Smooth muscle cell of the coronary artery (primary cell): ENCODE measurements around the gene GPX8. TPM values are rescaled to one million over a fixed set of nuclear protein-coding genes. Genes with fewer than 3 reads are reported as not detected.

ENCODE experiments used
- total RNA-seq: library from RNA; depleted of rRNA; stranded (reverse); fragments of >200 nt; gene quantifications from 2 replicates; pipeline ENCODE4 v1.2.3, GENCODE V29; 2014; ENCODE audit warnings: low replicate concordance

Gene GPX8
- 48.9 and 81.6 TPM in 2 replicates for total RNA-seq

GRCh38 chr5:55159763-55160492 is at the start of gene GPX8:
Gene GPX8, plus strand, starts transcription at chr5:55160171. Its CDS starts 22 bp downstream, at chr5:55160193.

GRCh38 chr5:55172937-55173686 is 13.1 kb downstream of the GPX8 start, which contains the start of gene CDC20B:
Gene CDC20B, minus strand, starts transcription at chr5:55173177. Its CDS starts 177 bp downstream, at chr5:55173000.

Other genes with a start within 250 kb of the GPX8 start
- gene ESM1, start 174.6 kb upstream of the GPX8 start, total RNA-seq: 3.0 and 46.2 TPM in 2 replicates
- not detected in 2 replicates for gene GZMK, start 135.9 kb upstream of the GPX8 start, total RNA-seq
- 0.08 TPM in 1 of 2 replicates, not detected in the other for gene GZMA, start 57.5 kb upstream of the GPX8 start, total RNA-seq
- gene CDC20B, start 13.0 kb downstream of the GPX8 start, total RNA-seq: 0.08 TPM in 1 of 2 replicates, not detected in the other
- not detected in 2 replicates for gene MCIDAS, start 67.1 kb downstream of the GPX8 start, total RNA-seq
- gene CCNO, start 73.4 kb downstream of the GPX8 start, total RNA-seq: 0.30 TPM in 1 of 2 replicates, not detected in the other
- gene DHX29, start 147.5 kb downstream of the GPX8 start, total RNA-seq: 15.6 and 24.7 TPM in 2 replicates
- gene MTREX, start 147.8 kb downstream of the GPX8 start, total RNA-seq: 80.0 and 124 TPM in 2 replicates